LNCaP clone FGC (cell line): Measurements from ENCODE around the gene UTP4.

ENCODE experiments used
- DNase-seq: peaks from one replicate; pipeline ENCODE4 v3.0.0-alpha.2; 2011; ENCODE audit warnings: low read depth
- H3K4me3 ChIP-seq: 2 replicates; pipeline ENCODE4 v1.5.1; 2011; ENCODE audit warnings: mild to moderate bottlenecking, low read depth, low read length, control low read depth
- CTCF ChIP-seq: IDR thresholded peaks from 2 replicates; pipeline ENCODE4 v1.5.1; 2012; ENCODE audit warnings: mild to moderate bottlenecking; ENCODE audit not compliant: control insufficient read depth, insufficient read depth; ENCODE audit errors: extremely low read depth

The UTP4 gene

DNA sequence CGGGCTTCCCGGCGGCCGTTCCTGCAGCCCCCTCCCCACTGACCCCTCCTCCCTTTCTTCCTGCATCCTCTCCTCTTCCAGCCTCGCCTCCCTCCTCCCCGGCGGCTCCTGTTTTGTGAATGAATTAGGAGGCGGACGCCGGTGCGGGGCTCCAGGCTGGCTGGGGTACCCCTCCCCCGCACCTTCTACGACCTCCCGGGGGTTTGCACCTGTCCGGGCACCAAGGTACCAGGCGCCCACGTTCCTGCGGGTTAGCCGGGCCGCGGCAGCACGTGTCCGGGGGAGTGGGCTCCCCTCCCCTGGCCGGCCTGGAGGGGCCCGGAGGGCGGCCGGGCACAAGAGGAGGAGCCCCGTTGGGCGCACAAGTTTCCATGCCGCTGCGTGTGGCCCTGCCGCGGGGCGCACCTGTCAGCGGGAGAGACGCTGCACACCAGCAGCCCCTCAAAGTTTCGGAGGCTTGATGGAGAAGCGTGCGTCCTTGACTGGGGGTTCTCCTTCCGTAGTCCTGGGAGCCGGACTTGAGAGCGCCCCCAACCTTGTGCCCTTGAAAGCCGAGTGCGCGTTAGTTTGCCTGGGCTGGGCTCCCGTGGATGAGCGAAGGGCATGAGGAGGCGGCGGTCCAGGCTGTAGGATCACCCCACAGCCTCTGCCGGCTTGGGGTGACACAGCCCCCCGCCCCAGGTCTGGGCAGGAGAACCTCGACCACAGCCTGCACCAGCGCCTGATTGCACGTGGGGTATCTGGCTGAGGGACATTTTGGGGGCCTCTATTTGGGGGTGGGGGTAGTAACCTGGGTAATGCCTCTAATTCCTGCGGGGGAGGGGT lies 25.7 kb upstream of the UTP4 start:
- DNase-seq = no peak
- no peak for TF ChIP-seq CTCF
- H3K4me3 ChIP-seq = peak overlapping the region; percentile 44

- no peak for TF ChIP-seq CTCF
- H3K4me3 ChIP-seq = no peak overlapping the region
- no peak for DNase-seq
Measured at GRCh38 chr16:69107316-69107962, 25.0 kb upstream of the UTP4 start.

GRCh38 chr16:69108064-69108904 lies 24.2 kb upstream of the UTP4 start:
- no peak overlapping the region for H3K4me3 ChIP-seq
- TF ChIP-seq CTCF = no peak
- no peak for DNase-seq

- H3K4me3 ChIP-seq = no peak overlapping the region
- DNase-seq = no peak
- no peak for TF ChIP-seq CTCF
Measured at GRCh38 chr16:69108905-69109252, 23.6 kb upstream of the UTP4 start.

DNA sequence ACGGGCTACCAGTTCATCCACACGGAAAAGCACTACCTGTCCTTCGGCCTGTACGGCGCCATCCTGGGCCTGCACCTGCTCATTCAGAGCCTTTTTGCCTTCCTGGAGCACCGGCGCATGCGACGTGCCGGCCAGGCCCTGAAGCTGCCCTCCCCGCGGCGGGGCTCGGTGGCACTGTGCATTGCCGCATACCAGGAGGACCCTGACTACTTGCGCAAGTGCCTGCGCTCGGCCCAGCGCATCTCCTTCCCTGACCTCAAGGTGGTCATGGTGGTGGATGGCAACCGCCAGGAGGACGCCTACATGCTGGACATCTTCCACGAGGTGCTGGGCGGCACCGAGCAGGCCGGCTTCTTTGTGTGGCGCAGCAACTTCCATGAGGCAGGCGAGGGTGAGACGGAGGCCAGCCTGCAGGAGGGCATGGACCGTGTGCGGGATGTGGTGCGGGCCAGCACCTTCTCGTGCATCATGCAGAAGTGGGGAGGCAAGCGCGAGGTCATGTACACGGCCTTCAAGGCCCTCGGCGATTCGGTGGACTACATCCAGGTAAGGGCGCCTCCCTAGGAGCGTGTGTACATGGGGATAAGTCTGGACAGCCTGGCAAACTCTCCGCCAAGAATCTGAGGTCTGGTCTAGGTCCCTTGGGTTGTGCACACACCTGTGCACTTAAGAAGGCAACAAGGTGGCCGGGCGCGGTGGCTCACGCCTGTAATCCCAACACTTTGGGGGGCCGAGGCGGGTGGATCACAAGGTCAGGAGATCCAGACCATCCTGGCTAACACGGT lies 22.8 kb upstream of the UTP4 start:
- no peak for TF ChIP-seq CTCF
- DNase-seq = no peak
- H3K4me3 ChIP-seq = no peak overlapping the region

DNA sequence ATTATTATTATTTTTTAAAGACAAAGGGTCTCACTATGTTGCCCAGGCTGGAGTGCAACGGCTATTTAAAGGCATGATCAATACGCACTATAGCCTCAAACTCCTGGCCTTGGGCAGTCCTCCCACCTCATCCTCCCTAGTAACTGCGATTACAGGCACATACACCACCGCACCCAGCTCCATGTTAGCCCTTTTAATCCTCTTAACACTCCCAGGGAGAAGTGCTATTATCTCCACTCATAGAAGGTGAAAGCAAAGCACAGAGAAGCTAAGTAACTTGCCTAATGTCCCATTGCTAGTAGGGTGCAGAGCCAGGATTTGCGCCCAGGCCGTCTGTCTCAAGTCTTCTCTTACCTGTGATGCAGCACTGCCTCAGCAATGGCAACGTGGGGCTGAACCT lies 22.0 kb upstream of the UTP4 start:
- DNase-seq = no peak
- H3K4me3 ChIP-seq = no peak overlapping the region
- TF ChIP-seq CTCF = no peak
